HG02763 (cell line): ENCODE results near the gene RPTOR.
"Not testable (repeated sequence)": the region's sequence is repeated elsewhere in the genome, so short reads cannot be mapped to it uniquely, and the experiment has no call there.

ENCODE experiments used
- ATAC-seq: cut with Tn5 transposase; IDR thresholded peaks from one replicate; pipeline ENCODE4 v1.9.1; 2021; ENCODE audit warnings: mild to moderate bottlenecking, moderate library complexity; ENCODE audit not compliant: unreplicated experiment

The RPTOR gene, protein sequence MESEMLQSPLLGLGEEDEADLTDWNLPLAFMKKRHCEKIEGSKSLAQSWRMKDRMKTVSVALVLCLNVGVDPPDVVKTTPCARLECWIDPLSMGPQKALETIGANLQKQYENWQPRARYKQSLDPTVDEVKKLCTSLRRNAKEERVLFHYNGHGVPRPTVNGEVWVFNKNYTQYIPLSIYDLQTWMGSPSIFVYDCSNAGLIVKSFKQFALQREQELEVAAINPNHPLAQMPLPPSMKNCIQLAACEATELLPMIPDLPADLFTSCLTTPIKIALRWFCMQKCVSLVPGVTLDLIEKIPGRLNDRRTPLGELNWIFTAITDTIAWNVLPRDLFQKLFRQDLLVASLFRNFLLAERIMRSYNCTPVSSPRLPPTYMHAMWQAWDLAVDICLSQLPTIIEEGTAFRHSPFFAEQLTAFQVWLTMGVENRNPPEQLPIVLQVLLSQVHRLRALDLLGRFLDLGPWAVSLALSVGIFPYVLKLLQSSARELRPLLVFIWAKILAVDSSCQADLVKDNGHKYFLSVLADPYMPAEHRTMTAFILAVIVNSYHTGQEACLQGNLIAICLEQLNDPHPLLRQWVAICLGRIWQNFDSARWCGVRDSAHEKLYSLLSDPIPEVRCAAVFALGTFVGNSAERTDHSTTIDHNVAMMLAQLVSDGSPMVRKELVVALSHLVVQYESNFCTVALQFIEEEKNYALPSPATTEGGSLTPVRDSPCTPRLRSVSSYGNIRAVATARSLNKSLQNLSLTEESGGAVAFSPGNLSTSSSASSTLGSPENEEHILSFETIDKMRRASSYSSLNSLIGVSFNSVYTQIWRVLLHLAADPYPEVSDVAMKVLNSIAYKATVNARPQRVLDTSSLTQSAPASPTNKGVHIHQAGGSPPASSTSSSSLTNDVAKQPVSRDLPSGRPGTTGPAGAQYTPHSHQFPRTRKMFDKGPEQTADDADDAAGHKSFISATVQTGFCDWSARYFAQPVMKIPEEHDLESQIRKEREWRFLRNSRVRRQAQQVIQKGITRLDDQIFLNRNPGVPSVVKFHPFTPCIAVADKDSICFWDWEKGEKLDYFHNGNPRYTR (N-terminal part only)

DNA sequence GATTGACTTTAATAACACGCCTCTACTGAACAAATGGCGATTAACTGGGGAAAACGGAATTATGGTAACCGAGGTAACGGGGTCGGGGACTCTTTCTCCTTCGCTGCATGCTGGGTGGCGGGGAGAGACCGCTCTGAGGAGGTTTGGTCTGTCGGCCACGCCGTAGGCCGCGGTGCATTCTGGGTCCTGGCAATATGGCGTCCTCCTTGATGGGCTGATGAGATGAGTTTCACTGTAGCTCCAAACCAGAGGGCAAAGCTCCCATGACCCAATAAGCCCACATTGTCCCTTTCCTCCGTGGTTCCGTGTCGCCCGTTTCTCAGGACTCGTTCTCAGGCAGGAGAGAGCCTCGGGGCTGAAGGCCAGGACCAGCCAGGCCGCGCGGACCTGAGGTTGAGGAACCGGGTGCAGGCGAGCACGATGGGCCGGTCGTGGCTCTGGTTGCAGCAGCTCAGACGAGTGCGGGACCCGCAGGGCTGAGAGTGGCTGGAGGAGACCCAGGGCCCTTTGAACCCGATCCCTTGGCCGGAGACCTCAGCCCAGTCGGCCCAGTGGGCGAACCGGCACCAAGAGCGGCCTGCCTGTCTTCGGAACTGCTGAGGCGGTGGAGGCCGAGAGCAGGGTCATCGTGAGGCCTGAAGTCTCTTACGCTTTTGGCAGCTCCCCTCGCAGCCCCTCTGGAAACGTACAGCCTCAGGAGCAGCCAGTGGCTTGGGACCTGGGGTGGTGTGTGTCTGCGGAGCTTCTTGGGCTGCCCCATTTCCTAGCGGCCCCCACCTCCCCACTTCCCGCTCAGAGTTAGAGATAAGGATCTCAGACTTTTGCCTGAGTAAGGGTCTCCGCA is at the start of gene RPTOR:
Gene RPTOR (plus strand): TSS at position 184 of the 844 bp plus-strand sequence. CDS start 792 bp downstream, outside the sequence.
- peak; percentile 84 for ATAC-seq

DNA sequence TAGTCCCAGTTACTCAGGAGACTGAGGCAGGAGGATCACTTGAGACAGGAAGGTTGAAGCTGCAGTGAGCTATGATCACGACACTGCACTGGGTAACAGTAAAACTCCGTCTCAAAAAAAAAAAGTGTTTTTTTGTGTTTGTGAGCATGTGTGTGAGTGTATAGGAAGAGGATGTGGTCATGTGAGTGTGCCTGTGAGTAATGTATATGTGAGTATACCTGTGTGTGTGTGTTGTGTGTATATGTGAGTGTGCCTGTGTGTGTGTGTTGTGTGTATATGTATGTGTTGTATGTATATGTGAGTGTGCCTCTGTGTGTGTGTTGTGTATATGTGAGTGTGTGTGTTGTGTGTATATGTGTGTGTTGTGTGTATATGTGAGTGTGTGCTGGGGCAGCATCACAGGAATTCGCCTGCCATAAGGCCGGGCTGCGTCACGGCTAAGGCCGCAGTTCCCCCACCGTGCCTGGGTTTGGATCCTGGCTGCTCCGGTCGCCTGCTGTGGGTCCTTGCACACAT is 46.9 kb upstream of the RPTOR start:
- ATAC-seq: no peak

DNA sequence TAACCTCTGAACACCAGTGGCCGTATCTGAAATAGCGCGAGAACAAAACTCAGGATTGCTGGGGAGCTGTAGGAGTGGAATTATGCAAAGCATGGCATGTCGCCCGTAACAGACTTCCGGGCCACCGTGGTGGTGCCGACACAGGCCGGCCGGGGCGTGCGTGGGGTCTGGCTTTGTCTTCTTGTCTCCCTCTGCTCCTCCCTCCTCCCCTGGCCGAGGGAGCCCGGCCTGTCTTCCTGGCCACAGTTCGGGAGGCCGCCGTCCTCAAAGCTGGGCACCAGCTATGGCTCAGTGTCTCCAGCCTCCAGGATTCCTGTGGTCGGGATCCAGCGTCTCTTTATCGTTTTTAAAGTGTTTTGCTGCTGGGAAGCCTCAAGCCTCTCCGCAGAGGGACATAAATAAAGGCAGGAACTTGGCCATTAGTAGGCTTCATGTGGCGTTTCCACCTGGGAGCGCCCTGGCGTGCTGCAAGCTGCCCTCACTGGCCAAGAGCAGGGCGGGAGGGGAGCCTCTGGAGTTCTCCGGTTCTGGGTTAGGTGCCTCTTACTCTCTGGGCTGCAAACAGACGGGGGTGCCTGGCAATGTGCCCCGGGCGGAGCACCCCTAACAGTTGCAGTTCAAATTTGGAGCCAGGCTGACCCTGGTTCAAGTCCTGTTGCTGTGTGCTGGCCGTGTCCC is 46.3 kb upstream of the RPTOR start:
- ATAC-seq: no peak

DNA sequence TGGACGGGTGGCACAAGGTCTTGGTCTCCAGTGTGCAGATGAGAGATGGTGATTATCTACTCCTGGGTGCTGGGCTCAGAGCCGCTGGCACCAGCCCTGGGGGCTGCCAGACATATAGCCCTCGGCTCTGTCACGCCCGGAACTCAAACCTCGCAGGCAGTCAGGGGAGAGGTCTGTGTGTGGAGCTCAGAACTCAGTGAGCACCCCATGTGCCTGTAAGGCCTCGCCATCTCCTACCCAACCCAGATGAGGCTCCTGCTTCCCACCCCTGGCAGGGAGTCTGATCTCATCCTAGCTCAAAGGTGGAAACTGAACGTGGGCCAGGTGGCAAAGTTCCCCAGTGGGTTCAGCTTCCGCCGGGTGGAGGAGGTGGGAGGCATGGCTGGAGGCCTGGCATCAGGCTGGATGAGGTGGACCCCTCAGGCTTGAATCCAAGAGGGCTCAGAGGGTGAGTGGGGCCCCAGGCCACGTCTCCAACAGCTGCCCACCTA is 45.7 kb upstream of the RPTOR start:
- no peak for ATAC-seq

DNA sequence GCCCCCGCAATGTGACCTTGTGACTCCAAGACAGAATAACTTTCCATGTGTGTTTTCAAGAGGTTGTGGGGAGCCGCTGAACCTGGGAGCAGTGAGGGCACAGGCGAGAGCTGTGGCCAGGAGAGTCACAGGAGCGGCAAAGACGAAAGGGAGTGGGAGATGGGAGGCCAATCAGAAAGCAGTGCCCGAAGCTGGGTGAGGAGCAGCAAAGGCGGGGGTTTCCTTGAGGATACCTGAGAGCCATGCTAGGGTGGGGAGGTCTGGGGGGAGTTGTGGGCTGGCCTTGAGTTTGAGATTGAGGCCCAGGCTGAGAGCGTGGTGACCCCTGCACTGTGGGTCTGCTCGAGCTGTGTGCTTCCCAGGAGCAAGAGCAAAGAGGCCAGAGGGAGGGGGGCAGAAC is 45.1 kb upstream of the RPTOR start:
- no peak for ATAC-seq

DNA sequence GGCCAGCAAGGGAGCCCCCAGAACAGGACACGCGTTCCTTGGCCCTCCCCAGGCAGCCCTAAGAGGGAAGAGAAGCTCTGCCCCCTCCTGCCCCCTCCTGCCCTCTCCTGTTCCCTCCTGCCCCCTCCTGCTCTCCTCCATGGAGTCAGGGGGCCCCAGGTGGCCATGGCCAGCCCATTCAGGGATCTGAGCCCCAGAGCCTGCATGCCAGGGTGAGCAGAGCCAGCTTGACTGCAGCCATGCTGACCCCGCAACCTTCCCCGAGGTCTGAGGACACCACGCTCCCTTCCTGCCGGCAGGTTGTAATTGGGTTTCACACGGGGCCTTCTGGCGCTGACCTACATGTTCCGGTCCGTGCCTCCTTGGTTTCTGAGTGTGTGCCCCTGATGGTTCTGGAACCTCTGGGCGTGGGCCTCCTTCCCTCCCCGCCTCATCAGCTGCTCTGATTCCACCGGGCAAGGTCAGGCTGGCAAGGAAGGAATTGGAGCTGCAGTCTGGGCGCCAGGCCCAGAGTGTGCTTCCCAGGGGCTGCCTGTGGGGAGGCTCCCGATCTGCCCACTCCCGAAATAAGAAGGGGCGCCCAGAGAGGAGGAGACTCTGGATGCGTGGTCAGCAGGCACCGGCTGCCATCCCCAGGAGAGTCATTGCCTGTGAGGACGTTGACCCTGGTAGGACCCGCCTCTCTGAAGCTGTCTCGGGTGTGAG is 44.5 kb upstream of the RPTOR start:
- ATAC-seq: no peak

DNA sequence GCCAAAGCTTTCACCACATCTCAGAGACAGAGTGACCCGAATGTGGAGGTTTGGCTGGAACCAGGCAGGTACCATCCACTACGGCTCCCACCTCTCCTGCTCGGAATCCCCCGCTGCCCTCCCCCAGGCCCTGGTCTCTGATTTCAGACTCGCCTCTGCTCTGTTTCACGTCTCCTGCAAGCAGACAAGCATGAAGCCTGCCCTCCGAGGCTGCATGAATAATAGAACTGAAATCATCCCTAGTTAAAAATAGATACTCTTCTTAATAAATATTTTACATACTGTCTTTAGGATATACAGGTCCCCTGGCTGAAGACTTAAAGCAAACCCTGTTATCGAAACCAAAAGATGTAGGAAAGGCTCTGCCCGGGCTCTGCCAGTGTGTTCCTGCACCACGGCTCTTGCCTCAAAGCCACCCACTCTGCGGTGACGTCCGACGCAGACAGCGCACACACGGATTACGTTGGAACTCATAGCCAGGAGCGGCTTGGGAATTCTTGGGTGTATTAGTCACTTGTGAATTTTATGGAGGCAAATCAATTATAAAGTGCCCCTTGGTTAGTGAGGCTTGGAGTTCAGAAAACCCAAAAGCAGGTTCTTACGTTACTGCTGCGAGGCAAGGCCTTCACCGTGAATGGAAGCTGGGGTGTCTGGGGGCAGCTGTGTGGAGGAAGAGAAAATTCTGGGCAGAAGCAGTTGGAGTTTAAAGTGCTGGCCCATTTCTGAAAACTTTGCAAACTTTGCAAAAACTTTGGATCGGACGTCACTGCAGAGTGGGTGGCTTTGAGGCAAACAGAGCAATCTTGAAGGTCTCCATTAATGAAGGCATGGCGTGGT is 42.7 kb upstream of the RPTOR start:
- ATAC-seq: no peak

DNA sequence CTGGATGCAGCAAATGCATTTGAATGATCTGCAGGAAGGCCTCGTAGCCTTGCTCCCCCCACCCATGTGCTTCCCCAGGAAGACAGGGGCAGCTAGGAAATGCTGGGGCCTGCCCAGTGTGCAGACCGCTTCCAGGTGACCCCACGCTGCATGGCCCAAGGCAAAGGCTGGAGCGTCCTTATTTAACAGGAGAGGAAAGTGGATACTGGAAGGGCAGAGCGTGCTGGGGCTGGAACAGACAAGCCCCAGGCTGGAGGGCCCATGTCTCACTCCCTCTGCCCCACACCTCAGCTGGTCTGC is 42.1 kb upstream of the RPTOR start:
- no peak for ATAC-seq

DNA sequence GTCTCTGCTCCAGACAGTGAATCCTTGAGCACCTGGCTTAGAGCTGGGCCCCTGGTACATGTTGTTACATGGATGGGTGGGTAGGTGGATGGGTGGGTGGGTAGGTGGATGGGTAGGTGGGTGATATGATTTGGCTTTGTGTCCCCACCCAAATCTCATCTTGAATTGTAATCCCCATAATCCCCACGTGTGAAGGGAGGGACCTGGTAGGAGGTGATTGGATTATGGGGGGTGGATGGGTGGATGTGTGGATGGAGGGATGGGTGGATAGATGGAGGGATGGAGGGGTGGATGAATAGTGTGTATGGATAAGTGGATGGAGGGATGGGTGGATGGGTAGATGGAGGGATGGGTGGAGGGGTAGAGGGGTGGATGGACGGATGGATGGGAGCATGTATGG is 41.6 kb upstream of the RPTOR start:
- no peak for ATAC-seq

DNA sequence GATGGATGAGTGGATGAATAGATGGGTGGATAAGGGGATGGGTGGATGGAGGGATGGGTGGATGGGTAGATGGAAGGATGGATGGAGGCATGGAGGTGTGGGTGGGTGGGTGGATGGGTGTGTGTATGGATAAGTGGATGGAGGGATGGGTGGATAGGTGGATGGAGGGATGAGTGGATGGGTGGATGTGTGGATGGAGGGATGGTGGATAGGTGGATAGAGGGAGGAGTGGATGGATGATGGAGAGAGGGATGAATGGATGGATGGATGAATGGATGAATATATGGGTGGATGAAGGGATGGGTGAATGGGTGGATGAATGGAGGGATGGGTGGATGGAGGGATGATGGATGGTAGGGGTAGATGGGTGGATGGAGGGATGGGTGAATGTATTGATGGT is 40.7 kb upstream of the RPTOR start:
- ATAC-seq: no peak

DNA sequence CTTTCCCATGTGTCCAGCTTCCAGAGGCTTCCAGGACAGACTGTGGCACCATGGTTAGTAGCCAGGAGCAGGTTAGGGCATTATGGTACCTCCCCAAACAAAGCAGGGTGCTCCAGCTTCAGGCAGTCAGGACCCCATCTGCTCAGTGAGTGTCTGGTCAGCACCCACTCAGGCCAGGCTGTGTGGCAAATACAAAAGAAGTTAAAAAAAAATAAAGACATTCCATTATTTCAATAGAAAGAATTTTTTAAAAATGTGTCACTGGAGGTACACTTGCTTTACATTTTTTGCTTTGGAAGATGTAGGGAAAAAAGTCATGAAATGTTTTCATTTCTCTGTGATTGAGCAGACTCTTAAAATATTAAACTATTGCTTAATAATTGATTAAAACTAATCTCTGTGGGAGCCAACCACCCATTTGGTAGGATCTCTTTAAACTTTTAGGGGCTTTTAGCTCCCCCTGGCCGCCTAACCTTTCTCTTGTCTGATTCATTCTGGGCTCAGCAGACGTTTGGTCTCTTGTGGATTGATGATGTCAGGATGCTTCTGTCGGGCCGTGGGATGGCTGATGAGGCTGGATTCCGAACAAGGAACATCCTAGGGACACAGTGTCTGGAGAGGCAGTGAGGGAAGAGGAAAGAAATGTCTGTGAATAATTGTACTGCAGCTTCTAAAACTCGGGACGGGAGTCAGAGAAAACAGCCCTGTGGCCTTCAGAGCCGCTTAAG is 39.8 kb upstream of the RPTOR start:
- ATAC-seq: no peak

DNA sequence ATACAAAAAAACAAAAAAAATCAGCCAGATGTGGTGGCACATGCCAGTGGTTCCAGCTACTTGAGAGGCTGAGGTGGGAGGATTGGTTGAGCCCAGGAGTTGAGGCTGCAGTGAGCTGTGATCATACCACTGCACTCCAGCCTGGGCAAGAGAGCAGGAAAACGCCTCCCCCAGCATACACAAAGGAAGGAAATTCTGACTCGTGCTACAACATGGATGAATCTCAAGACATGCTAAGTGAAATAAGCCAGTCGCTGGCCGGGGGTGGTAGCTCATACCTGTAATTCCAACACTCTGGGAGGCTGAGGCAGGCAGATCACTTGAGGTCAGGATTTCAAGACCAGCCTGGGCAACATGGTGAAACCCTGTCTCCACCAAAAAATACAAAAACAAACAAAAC is 37.5 kb upstream of the RPTOR start:
- not testable (repeated sequence) for ATAC-seq

DNA sequence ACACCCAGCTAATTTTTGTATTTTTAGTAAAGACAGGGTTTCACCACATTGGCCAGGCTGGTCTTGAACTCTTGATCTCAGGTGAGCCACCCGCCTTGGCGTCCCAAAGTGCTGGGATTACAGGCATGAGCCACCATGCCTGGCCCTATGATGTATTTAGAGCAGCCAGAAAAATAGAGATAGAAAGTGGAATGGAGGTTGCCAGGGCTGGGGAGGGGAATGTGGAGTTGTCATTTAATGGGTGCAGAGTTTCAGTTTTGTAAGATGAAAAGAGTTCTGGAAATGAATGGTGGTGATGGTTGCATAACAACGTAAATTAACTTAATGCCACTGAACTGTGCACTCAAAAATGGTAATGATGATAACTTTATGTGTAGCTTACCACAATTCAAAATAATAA is 36.7 kb upstream of the RPTOR start:
- ATAC-seq: no peak

DNA sequence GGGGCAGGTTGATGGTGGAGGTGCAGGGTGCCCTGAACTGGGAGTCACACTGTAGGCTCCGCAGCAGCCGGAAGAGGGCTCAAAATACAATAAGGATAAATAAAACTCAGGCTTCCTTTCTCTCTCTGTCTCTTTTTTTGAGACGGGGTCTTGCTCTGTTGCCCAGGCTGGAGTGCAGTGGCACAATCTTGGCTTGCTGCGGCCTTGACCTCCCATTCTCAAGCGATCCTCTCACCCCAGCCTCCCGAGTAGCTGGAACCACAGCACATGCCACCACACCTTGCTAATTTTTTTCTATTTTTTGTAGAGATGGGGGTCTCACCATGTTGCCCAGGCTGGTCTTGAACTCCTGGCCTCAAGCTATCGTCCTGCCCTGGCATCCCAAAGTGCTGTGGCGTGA is 35.3 kb upstream of the RPTOR start:
- ATAC-seq: no peak

DNA sequence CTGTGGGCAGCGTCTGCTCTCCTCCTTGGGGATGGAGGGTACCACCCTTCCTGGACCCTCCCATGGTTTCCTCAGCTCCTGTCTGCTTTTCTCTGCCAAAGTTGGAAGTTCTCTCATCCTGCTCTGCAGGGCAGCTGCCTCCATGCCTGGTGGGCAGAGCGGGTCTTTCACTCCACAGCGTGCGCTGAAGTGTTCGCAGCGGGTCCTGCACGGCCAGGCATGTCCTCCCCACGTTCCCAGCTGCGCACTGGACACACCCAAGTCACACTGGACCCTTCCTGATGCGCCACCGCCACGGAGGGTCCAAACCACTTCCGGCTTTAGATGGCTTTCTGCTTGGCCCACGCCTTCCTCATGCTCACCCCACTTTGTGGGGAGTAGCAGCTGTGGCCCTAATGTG is 34.5 kb upstream of the RPTOR start:
- ATAC-seq: no peak

DNA sequence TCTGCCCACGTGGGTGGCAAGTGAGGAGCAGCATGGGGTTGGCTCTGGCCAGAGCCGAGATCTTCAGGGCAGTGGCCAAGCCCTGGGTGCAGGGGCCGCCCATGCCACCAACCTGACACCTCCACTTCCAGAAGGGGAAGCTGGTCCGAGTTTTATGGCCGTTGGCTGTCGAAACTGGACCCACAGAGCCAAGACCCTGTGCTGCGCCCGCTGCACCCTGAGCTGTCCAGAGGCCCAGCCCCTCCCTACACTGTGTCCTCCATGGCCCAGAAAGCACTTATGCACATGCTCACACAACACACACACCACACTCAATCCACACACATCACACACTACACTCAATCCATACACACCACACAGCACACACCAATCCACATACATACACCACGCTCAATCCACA is 33.9 kb upstream of the RPTOR start:
- ATAC-seq: no peak

DNA sequence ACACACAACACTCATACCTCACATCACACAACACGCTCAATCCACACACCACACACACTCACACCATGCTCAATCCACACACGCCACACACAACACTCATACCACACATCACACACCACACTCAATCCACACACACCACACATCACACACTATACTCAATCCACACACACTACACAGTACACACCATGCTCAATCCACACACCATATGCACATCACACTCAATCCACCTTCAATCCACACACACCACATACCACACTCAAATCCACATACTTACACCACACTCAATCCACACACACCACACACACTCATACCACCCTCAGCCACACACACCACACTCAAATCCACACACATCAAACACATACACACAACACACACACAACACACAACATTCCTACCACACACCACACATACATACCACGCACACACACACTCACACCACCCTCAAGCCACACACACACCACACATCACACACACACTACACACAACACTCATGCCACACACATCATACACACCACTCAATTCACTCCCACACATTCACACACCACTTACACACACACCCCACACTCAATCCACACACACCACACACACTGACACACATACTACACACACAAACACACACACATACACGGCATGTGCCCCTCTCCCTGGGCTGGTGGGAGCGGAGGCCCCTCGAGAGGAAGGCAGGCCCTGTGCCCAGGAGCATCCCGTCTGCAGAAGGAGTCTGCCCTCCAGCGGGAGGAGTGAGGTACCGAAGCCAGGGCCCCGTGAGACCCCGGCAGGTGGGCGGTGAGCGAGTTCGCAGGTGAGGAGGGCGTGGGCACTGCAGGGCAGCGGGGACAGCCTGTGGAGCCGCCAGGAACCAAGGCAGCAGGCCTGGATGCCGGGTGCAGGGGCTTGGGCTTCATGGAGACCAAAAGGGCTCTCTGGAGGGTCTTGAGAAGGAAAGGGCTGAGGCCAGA is 33.1 kb upstream of the RPTOR start:
- no peak for ATAC-seq
